GM23338 (cell line): ENCODE measurements around the gene RHBDD1.

Experiments
- CREB1 ChIP-seq: fragments of 250-450 bp; sonication (Bioruptor Pico); IDR thresholded peaks from 2 replicates; pipeline ENCODE4 v1.5.0; 2020; ENCODE audit warnings: low read depth, mild to moderate bottlenecking, moderate library complexity
- POLR2AphosphoS5 ChIP-seq: IDR thresholded peaks from 2 replicates; pipeline ENCODE4 v1.6.1; 2016; ENCODE audit warnings: antibody characterized with exemption, low read depth
- TF ChIP-seq, protein P1 (sequence below), 2 experiments: fragments of 200-600 bp in 1 of 2; sonication (generic) in 1 of 2; conservative IDR thresholded peaks; 2 replicates each; pipeline versions ENCODE4 v1.5.1 to v1.6.1; 2016 to 2017; ENCODE audit warnings: antibody characterized with exemption in 2 of 2, low read depth in 2 of 2, mild to moderate bottlenecking in 2 of 2, moderate library complexity in 1 of 2

DNA sequence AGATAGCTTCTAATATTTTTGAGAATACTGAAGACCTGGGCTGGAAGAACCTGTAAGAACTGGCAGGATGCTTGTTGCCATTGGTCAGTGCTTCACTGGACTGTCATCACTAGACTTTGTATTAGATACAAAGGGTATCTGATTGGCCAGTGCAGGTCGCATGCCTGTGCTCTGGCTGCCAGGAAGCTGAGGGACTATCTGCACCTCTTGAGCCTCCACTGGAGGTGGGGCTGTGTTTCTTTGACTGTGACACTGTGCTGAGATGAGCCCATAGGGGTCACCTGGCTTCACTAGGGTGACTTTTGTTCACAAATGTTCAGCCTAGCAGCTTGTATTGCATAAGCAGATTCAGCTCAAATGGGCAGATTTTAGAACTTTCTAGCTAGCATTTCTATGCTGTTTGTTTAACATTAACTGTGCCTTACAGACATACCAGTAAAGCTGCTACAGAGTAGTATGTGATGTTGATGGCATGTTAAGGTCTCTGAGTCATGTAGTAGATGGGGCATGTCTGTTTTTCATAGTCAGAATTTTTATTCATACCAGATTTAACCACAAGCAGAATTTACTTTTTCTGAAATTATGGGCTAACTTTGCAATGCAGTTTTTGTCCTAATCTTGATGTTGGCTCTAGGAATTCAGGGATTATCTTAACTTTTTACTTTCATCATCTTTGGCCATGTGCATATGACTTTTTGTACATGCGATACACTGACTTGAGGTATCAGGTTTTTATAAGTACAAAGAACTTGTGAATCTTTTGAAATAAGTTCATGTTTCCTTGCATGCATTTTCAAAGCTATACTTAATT is 56.1 kb downstream of the RHBDD1 start:
- TF ChIP-seq, protein P1, sequence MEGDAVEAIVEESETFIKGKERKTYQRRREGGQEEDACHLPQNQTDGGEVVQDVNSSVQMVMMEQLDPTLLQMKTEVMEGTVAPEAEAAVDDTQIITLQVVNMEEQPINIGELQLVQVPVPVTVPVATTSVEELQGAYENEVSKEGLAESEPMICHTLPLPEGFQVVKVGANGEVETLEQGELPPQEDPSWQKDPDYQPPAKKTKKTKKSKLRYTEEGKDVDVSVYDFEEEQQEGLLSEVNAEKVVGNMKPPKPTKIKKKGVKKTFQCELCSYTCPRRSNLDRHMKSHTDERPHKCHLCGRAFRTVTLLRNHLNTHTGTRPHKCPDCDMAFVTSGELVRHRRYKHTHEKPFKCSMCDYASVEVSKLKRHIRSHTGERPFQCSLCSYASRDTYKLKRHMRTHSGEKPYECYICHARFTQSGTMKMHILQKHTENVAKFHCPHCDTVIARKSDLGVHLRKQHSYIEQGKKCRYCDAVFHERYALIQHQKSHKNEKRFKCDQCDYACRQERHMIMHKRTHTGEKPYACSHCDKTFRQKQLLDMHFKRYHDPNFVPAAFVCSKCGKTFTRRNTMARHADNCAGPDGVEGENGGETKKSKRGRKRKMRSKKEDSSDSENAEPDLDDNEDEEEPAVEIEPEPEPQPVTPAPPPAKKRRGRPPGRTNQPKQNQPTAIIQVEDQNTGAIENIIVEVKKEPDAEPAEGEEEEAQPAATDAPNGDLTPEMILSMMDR (conservative IDR thresholded peaks at IDR 0.05; ENCODE audit: low read depth in 2 of 2): no peak
- no peak for TF ChIP-seq CREB1
- TF ChIP-seq POLR2AphosphoS5: no peak
